Heart left ventricle (tissue), 16 donors: ENCODE data around the gene COL4A4. TPM values are rescaled to one million over a fixed set of nuclear protein-coding genes. Genes with fewer than 3 reads are reported as not detected.

Experiments used
- ATAC-seq, 4 donors: fragments of 200-7000 bp; cut with Tn5 transposase; one replicate each; pipeline ENCODE4 v1.9.1; 2020 to 2022; ENCODE audit warnings: moderate library complexity in 4 of 4, mild to moderate bottlenecking in 3 of 4, moderate number of reproducible peaks in 1 of 4
- DNase-seq, 5 donors: peaks; one replicate each; pipeline ENCODE4 v3.0.0-alpha.2; 2020
- H3K27ac ChIP-seq, 12 donors: fragments of 200-600 bp; sonication (generic) in 4 of 12; one replicate each; pipeline versions ENCODE4 v1.5.0 to v1.8.0; 2016 to 2022; ENCODE audit warnings: mild to moderate bottlenecking in 2 of 12
- H3K27me3 ChIP-seq, 9 donors: fragments of 200-600 bp; sonication (generic) in 2 of 9; one replicate each; pipeline versions ENCODE4 v1.5.1 to v1.8.0; 2016 to 2022; ENCODE audit warnings: mild to moderate bottlenecking in 3 of 9
- H3K36me3 ChIP-seq, 9 donors: fragments of 200-600 bp; sonication (generic) in 2 of 9; one replicate each; pipeline versions ENCODE4 v1.5.0 to v1.8.0; 2018 to 2022; ENCODE audit warnings: mild to moderate bottlenecking in 2 of 9
- H3K4me1 ChIP-seq, 12 donors: fragments of 200-600 bp; sonication (generic) in 4 of 12; one replicate each; pipeline versions ENCODE4 v1.5.0 to v1.8.0; 2016 to 2022; ENCODE audit warnings: mild to moderate bottlenecking in 3 of 12
- H3K4me3 ChIP-seq, 12 donors: fragments of 200-600 bp; sonication (generic) in 4 of 12; one replicate each; pipeline versions ENCODE4 v1.5.0 to v1.8.0; 2017 to 2022; ENCODE audit warnings: mild to moderate bottlenecking in 9 of 12, moderate library complexity in 4 of 12
- H3K9me3 ChIP-seq, 12 donors: fragments of 200-600 bp; sonication (generic) in 4 of 12; one replicate each; pipeline versions ENCODE4 v1.5.0 to v1.8.0; 2016 to 2022; ENCODE audit warnings: mild to moderate bottlenecking in 1 of 12
- CTCF ChIP-seq, 12 donors: fragments of 200-600 bp; sonication (generic) in 4 of 12; IDR thresholded peaks; one replicate each; pipeline versions ENCODE4 v1.5.0 to v1.8.0; 2018 to 2022; ENCODE audit warnings: antibody characterized with exemption in 12 of 12, mild to moderate bottlenecking in 5 of 12
- POLR2A ChIP-seq, 2 donors: fragments of 450-650 bp; IDR thresholded peaks; one replicate each; pipeline ENCODE4 v1.6.1; 2017; ENCODE audit warnings: antibody characterized with exemption in 2 of 2, mild to moderate bottlenecking in 2 of 2, moderate library complexity in 2 of 2
- WGBS, 4 donors: extraction: QIAGEN DNeasy Blood & Tissue Kit in 2 of 4; methylation state at CpG; one replicate each; pipeline versions ENCODE4 v1.1.5 to v1.1.7; 2013 to 2018; 5-methylcytosine and 5-hydroxymethylcytosine counted together
- intact Hi-C, 10 donors: fragments of 100-400 bp; cut with DNase I; formaldehyde crosslinking; loops; one replicate each; pipeline versions ENCODE4 v1.11.1 to v1.14.2; 2022
- polyA plus RNA-seq, 2 donors: library from polyadenylated mRNA; stranded (reverse); fragments of 200-250 nt; gene quantifications; one replicate each; pipeline ENCODE4 v1.2.3, GENCODE V29; 2013
- total RNA-seq, 9 donors: library from RNA; depleted of rRNA in 2 of 9; stranded (reverse); fragments of >200 nt in 2 of 9; fragmentation: NEBNext Ultra II Directional in 3 of 9; extraction: Animal tissue kit (Norgen Biotek cat#: 25700) in 3 of 9; gene quantifications; one replicate each; pipeline versions ENCODE4 v1.1.0 to v1.2.4, GENCODE V29; 2016 to 2023
- donor health status: ischemic (EF 13 %, LVEDD 7.1; RV severe dilation, severe dysfunction).
- donor health status: healthy with polysubstance abuse.
- donor health status: DM: no; HTN: yes; CAD: no.
- donor health status: DM: no; HTN: no; CAD: no.
- donor health status: ischemic (EF 25% LVEDD 6.9; RV normal size, moderate dysfunction).
- donor health status: ischemic (EF 25% LVEDD 5.7; RV mildly dilated, moderate dysfunction).
- donor health status: healthy.
- donor health status: DM: yes; HTN: yes; CAD: no.
- donor health status: ischemic (EF 35%, LVEDD 5.7; RV mildly dilated, moderate dysfunction).
- donor health status: nonischemic (EF 11% LVEDD 7.7; RV severe dilation, severe dysfunction).
- donor health status: DM: yes; HTN: yes; CAD: no.
- donor health status: PGD.
- donor health status: ischemic (EF 29% LVEDD 5.4; RV normal size, mild dysfunction).
- donor health status: nonischemic (EF 23%, LVEDD 6.1; RV moderate dilation, normal function).

Gene COL4A4
- total and polyA plus RNA-seq, 11 donors, result 1.0 to 9.9 (median 3.4) TPM

GRCh38 chr2:226962176-226962773, 201.7 kb downstream of the COL4A4 start:
- no peak overlapping the region for H3K27ac ChIP-seq

GRCh38 chr2:226959418-226959817, 204.6 kb downstream of the COL4A4 start:
- intact Hi-C loops, result no loop called here
- ATAC-seq (no peak), DNase-seq (no peak)
- TF ChIP-seq POLR2A (IDR thresholded peaks at IDR 0.05), result no peak
- TF ChIP-seq CTCF (IDR thresholded peaks at IDR 0.05), result no peak
- no peaks in the 10 kb centered on the region for H3K27me3 ChIP-seq
- no peak overlapping the region for H3K27ac ChIP-seq
- H3K4me3 ChIP-seq, result no peak overlapping the region
- peaks cover 0 to 13% (median 0%) of the 10 kb centered on the region in 12 donors for H3K4me1 ChIP-seq
- H3K36me3 ChIP-seq, result no peaks in the 10 kb centered on the region
- 84 to 95% (median 92%) methylated on average over 1 of the region's 1 CpG for WGBS, 4 donors
- peaks cover 0 to 26% (median 0%) of the 10 kb centered on the region in 12 donors for H3K9me3 ChIP-seq

More at GRCh38 chr2:226962176-226962773, 201.7 kb downstream of the COL4A4 start:
- TF ChIP-seq POLR2A (IDR thresholded peaks at IDR 0.05), result no peak
- TF ChIP-seq CTCF (IDR thresholded peaks at IDR 0.05), result no peak
- DNase-seq, result no peak
- Histone ChIP-seq H3K4me1 (peaks cover 0 to 4% (median 0%) of the 10 kb centered on the region in 12 donors), H3K27me3 (no peaks in the 10 kb centered on the region), H3K9me3 (peaks cover 0 to 24% (median 0%) of the 10 kb centered on the region in 12 donors), H3K36me3 (no peaks in the 10 kb centered on the region), H3K4me3 (no peak overlapping the region)
- intact Hi-C loops, result loop anchor here in 1 of 10 donors (10.0 kb wide), 1 partner anchor 127 kb away; the partner anchor contains the start of gene RHBDD1
- WGBS, 4 donors, result 92 to 95% (median 94%) methylated on average over 3 of the region's 3 CpGs
- no peak for ATAC-seq

GRCh38 chr2:226956659-226957058, 207.3 kb downstream of the COL4A4 start:
- TF ChIP-seq CTCF (IDR thresholded peaks at IDR 0.05), result no peak
- TF ChIP-seq POLR2A (IDR thresholded peaks at IDR 0.05), result no peak
- ATAC-seq, result peak; percentile 70 to 81 (median 74)
- H3K4me3 ChIP-seq, result no peak overlapping the region
- intact Hi-C loops, result no loop called here
- DNase-seq, result no peak
- peaks cover 0 to 9% (median 0%) of the 10 kb centered on the region in 12 donors for H3K4me1 ChIP-seq
- no peaks in the 10 kb centered on the region for H3K36me3 ChIP-seq
- H3K27me3 ChIP-seq, result no peaks in the 10 kb centered on the region
- H3K27ac ChIP-seq, result peak overlapping the region in 1 of 12 donors; percentile 7
- 11 to 27% (median 20%) methylated on average over 1 of the region's 1 CpG for WGBS, 4 donors
- peaks cover 0 to 26% (median 0%) of the 10 kb centered on the region in 12 donors for H3K9me3 ChIP-seq

GRCh38 chr2:226953826-226954225, 210.2 kb downstream of the COL4A4 start:
- WGBS, 4 donors, result 93 to 96% (median 95%) methylated on average over 6 of the region's 6 CpGs
- DNase-seq (no peak), ATAC-seq (no peak)
- H3K27me3 ChIP-seq, result no peaks in the 10 kb centered on the region
- intact Hi-C loops, result no loop called here
- peaks cover 0 to 14% (median 0%) of the 10 kb centered on the region in 12 donors for H3K9me3 ChIP-seq
- no peak overlapping the region for H3K4me3 ChIP-seq
- no peak overlapping the region for H3K27ac ChIP-seq
- TF ChIP-seq CTCF (IDR thresholded peaks at IDR 0.05) (no peak), POLR2A (IDR thresholded peaks at IDR 0.05) (no peak)
- H3K4me1 ChIP-seq, result peaks cover 0 to 9% (median 0%) of the 10 kb centered on the region in 12 donors
- no peaks in the 10 kb centered on the region for H3K36me3 ChIP-seq
